ENCODE results near the gene INAVA. TPM values are rescaled to one million over a fixed set of nuclear protein-coding genes. Genes with fewer than 3 reads are reported as not detected.

INAVA gene
- total and polyA plus RNA-seq, 2 of the 13 experiments (the other 11 are each of a cell fraction or from before 2014, with no cell fraction given): 6.0 to 13.5 TPM

- POLR2A ChIA-PET: interaction anchor here (0.7 to 4.6 kb wide), 4 partner anchors 8 to 532 kb away, joined by 6 to 129 read pairs (median 22); partner anchors contain the start of gene INAVA
- H4K20me1 ChIP-seq (ENCODE audit: insufficient read depth, low read length): no peaks in the 10 kb centered on the region
- intact Hi-C loops (cut with micrococcal nuclease; ENCODE audit: unreplicated experiment): no loop called here
- no peaks in the 10 kb centered on the region for H3K79me2 ChIP-seq (ENCODE audit: insufficient read depth, low read length)
- ATAC-seq (no peak), FAIRE-seq (no peak), DNase-seq (ENCODE audit: low spot score) (no peak)
- H3K36me3 ChIP-seq (replicated peaks in 1 of 2; ENCODE audit: control insufficient read depth in 1 of 2, insufficient read depth in 2 of 2, low read length in 2 of 2): peaks cover 8 to 32% of the 10 kb centered on the region in 2 experiments
- H3K4me3 ChIP-seq (replicated peaks in 1 of 3; ENCODE audit: insufficient read depth in 1 of 3, low read depth in 2 of 3, low read length in 3 of 3): no peak overlapping the region
- H3K9ac ChIP-seq (ENCODE audit: insufficient read depth, low read depth, low read length): no peak overlapping the region
- H3K4me1 ChIP-seq (ENCODE audit: insufficient read depth, low read length): peaks cover 60% of the 10 kb centered on the region
- CTCF ChIA-PET (ENCODE audit: low intra/inter-chr PET ratio, low total read pairs): no interaction called here
- no peaks in the 10 kb centered on the region for H3K27me3 ChIP-seq (ENCODE audit: control insufficient read depth in 1 of 2, insufficient read depth in 2 of 2, low read length in 2 of 2)
- BruUV-seq (replicated peaks): no TSS peak
- H2AFZ ChIP-seq (ENCODE audit: low read length): no peak overlapping the region
- H3K27ac ChIP-seq (ENCODE audit: extremely low read length, insufficient read depth, low read length): no peak overlapping the region
- no peak overlapping the region for H3K4me2 ChIP-seq (ENCODE audit: low read depth, low read length)
- 97% methylated on average over 5 of the region's 5 CpGs for WGBS (ENCODE audit: low lambda C conversion rate)
- in situ Hi-C loops (cut with HindIII; ENCODE audit: extremely low pct_ligation_motif_present, low pct_unique_long_range_greater_than_20kb): no loop called here
- no peaks in the 10 kb centered on the region for H3K9me3 ChIP-seq (ENCODE audit: low read length)
- no peak for TF ChIP-seq GPBP1L1 (CRISPR knock-in tag; IDR thresholded peaks at IDR 0.05)
- no peak for TF ChIP-seq ZNF282 (IDR thresholded peaks at IDR 0.05; ENCODE audit: partially characterized antibody)
- TF ChIP-seq ZNF383 (CRISPR knock-in tag; IDR thresholded peaks at IDR 0.05; ENCODE audit: borderline replicate concordance): no peak
- no peak for TF ChIP-seq THAP8 (CRISPR knock-in tag; IDR thresholded peaks at IDR 0.05; ENCODE audit: borderline replicate concordance)
- TF ChIP-seq ZNF563 (CRISPR knock-in tag; IDR thresholded peaks at IDR 0.05): no peak
- no peak for TF ChIP-seq TRAFD1 (CRISPR knock-in tag; IDR thresholded peaks at IDR 0.05; ENCODE audit: borderline replicate concordance)
- TF ChIP-seq CERS6 (CRISPR knock-in tag; IDR thresholded peaks at IDR 0.05): no peak
- no peak for TF ChIP-seq HNF4G (IDR thresholded peaks at IDR 0.05; ENCODE audit: borderline replicate concordance, low read depth, low read length)
- TF ChIP-seq HNF4G (CRISPR knock-in tag; IDR thresholded peaks at IDR 0.05; ENCODE audit: borderline replicate concordance, low read depth): no peak
- no peak for TF ChIP-seq SP5 (CRISPR knock-in tag; IDR thresholded peaks at IDR 0.05; ENCODE audit: borderline replicate concordance, low read depth)
- no peak for TF ChIP-seq PPARG (CRISPR knock-in tag; conservative IDR thresholded peaks at IDR 0.05)
- no peak for TF ChIP-seq ZFP36 (IDR thresholded peaks at IDR 0.05; ENCODE audit: borderline replicate concordance, low read depth, low read length, partially characterized antibody)
- no peak for TF ChIP-seq ISL2 (CRISPR knock-in tag; IDR thresholded peaks at IDR 0.05)
- TF ChIP-seq MXD1 (CRISPR knock-in tag; IDR thresholded peaks at IDR 0.05): no peak
- no peak for TF ChIP-seq ZBTB10 (CRISPR knock-in tag; IDR thresholded peaks at IDR 0.05; ENCODE audit: borderline replicate concordance)
Measured at GRCh38 chr1:200903793-200904192, 9.1 kb downstream of the INAVA start.
